Effector memory CD8-positive, alpha-beta T cell (primary cell): ENCODE results near the gene ZBTB20.

ENCODE experiments used
- ATAC-seq: fragments of 150-1000 bp; cut with Tn5 transposase; replicated peaks from 2 replicates; pipeline ENCODE4 v1.10.0; 2021; ENCODE audit warnings: mild to moderate bottlenecking, moderate library complexity
- DNase-seq, 3 experiments: peaks; one replicate each; pipeline ENCODE4 v3.0.0; 2021
- H3K27ac Mint-ChIP-seq, 2 donors: one replicate each; pipeline ENCODE4 v1.8.0; 2022; ENCODE audit warnings: mild to moderate bottlenecking in 2 of 2, mixed read lengths in 2 of 2, moderate library complexity in 2 of 2
- H3K27me3 Mint-ChIP-seq, 2 donors: one replicate each; pipeline ENCODE4 v1.8.0; 2022; ENCODE audit warnings: mixed read lengths in 2 of 2
- H3K36me3 Mint-ChIP-seq: one replicate; pipeline ENCODE4 v1.8.0; 2022; ENCODE audit warnings: mild to moderate bottlenecking, moderate library complexity, mixed read lengths; ENCODE audit not compliant: insufficient read depth
- H3K4me1 Mint-ChIP-seq, 2 donors: one replicate each; pipeline ENCODE4 v1.8.0; 2022; ENCODE audit warnings: low read depth in 2 of 2, mixed read lengths in 2 of 2
- H3K4me3 Mint-ChIP-seq, 2 donors: one replicate each; pipeline ENCODE4 v1.8.0; 2022; ENCODE audit warnings: mild to moderate bottlenecking in 2 of 2, mixed read lengths in 2 of 2, moderate library complexity in 2 of 2
- H3K9me3 Mint-ChIP-seq, 2 donors: one replicate each; pipeline ENCODE4 v1.8.0; 2022; ENCODE audit warnings: mixed read lengths in 2 of 2

The ZBTB20 gene

GRCh38 chr3:114872050-114872449 lies 275.0 kb downstream of the ZBTB20 start:
- H3K27ac Mint-ChIP-seq, result no peak overlapping the region
- no peak for ATAC-seq
- H3K9me3 Mint-ChIP-seq, result no peaks in the 10 kb centered on the region
- peaks cover 4% of the 10 kb centered on the region in 2 donors for H3K4me1 Mint-ChIP-seq
- H3K36me3 Mint-ChIP-seq, result no peaks in the 10 kb centered on the region
- no peak for DNase-seq
- no peaks in the 10 kb centered on the region for H3K27me3 Mint-ChIP-seq
- H3K4me3 Mint-ChIP-seq, result no peak overlapping the region

- Mint-ChIP-seq H3K9me3 (no peaks in the 10 kb centered on the region), H3K36me3 (no peaks in the 10 kb centered on the region), H3K4me3 (no peak overlapping the region), H3K27me3 (no peaks in the 10 kb centered on the region), H3K4me1 (peaks cover 3 to 21% of the 10 kb centered on the region in 2 donors), H3K27ac (no peak overlapping the region)
- no peak for DNase-seq
- ATAC-seq, result no peak
These were observed 279.1 kb downstream of the ZBTB20 start for GRCh38 chr3:114867835-114868503.

DNA sequence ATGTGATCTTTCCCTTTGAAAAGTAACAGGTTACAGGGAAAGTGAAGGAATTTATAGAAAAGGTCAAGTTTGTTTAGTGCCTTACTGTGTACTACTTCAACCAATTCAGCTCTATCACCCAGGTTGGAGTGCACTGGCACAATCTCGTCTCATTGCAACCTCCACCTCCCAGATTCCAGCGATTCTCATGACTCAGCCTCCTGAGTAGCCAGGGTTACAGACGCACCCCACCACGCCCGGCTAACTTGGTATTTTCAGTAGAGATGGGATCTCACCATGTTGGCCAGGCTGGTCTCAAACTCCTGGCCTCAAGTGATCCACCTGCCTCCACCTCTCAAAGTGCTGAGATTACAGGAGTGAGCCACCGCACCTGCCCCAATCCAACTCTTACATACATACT lies 279.7 kb downstream of the ZBTB20 start:
- ATAC-seq (no peak), DNase-seq (no peak)
- H3K4me1 Mint-ChIP-seq, result peaks cover 6 to 23% of the 10 kb centered on the region in 2 donors
- H3K36me3 Mint-ChIP-seq, result no peaks in the 10 kb centered on the region
- H3K9me3 Mint-ChIP-seq, result no peaks in the 10 kb centered on the region
- no peak overlapping the region for H3K4me3 Mint-ChIP-seq
- no peak overlapping the region for H3K27ac Mint-ChIP-seq
- H3K27me3 Mint-ChIP-seq, result no peaks in the 10 kb centered on the region

DNA sequence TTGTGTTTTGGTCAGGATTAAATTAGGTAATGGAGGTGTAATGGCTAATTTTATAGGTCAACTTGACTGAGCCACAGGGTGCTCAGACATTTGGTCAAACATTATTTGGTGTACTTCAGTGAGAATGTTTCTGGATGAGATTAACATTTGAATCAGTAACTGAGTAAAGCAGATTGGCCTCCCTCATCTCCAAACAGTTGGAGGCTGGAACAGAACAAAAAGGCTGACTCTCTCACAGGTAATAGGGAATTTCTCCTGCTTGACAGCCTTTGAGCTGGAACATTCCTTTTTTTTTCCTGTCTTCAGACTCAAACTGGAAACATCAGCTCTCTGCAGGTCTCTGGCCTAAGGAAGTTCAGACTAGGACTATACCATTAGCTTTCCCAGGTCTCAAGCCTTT lies 280.7 kb downstream of the ZBTB20 start:
- H3K4me3 Mint-ChIP-seq, result no peak overlapping the region
- no peaks in the 10 kb centered on the region for H3K9me3 Mint-ChIP-seq
- ATAC-seq (no peak), DNase-seq (no peak)
- no peaks in the 10 kb centered on the region for H3K27me3 Mint-ChIP-seq
- H3K4me1 Mint-ChIP-seq, result peaks cover 4 to 26% of the 10 kb centered on the region in 2 donors
- no peak overlapping the region for H3K27ac Mint-ChIP-seq
- no peaks in the 10 kb centered on the region for H3K36me3 Mint-ChIP-seq

DNA sequence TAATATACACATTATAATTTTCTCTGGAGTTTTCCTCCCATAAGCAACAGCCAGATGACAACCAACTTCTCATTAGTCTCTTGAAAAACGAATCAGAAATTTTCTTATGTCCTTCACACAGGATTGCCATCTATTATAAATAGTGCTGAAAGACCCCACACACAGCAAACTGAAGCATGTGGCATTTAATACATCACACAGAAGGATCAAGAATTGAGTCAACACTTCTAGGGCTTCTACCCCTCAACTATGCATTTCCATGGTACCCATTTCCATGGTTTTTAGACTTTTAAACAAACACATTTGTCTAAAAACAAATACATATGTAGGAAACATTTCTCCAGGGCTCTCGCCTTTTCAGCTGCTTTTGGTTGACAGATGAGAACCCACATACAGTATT lies 282.1 kb downstream of the ZBTB20 start:
- no peaks in the 10 kb centered on the region for H3K36me3 Mint-ChIP-seq
- H3K27ac Mint-ChIP-seq, result no peak overlapping the region
- DNase-seq (no peak), ATAC-seq (no peak)
- peaks cover 4 to 26% of the 10 kb centered on the region in 2 donors for H3K4me1 Mint-ChIP-seq
- H3K27me3 Mint-ChIP-seq, result no peaks in the 10 kb centered on the region
- H3K9me3 Mint-ChIP-seq, result no peaks in the 10 kb centered on the region
- no peak overlapping the region for H3K4me3 Mint-ChIP-seq

GRCh38 chr3:114863848-114864247 lies 283.2 kb downstream of the ZBTB20 start:
- peak overlapping the region; percentile 63 to 75 for H3K4me3 Mint-ChIP-seq
- ATAC-seq (peak; percentile 17), DNase-seq (no peak)
- H3K27me3 Mint-ChIP-seq, result no peaks in the 10 kb centered on the region
- peaks cover 4 to 26% of the 10 kb centered on the region in 2 donors for H3K4me1 Mint-ChIP-seq
- no peaks in the 10 kb centered on the region for H3K9me3 Mint-ChIP-seq
- H3K36me3 Mint-ChIP-seq, result no peaks in the 10 kb centered on the region
- peak overlapping the region; percentile 81 to 93 for H3K27ac Mint-ChIP-seq

DNA sequence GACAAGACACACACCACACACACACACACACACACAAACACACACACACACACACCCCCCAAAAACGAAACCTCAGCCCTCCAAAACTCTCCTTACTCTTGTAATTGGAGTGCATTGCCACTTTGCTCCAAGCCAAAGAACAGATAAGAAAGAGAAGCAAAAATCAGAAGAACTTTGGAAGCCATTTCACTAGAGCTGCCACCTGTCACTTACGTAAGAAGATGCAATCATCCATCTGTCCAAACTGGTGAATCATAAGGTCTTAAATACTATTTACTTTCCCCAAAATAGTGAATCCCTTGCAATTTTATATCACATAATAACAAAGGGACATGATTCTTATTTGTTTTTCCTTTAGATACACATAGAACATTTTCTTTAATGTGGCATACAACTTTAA lies 285.4 kb downstream of the ZBTB20 start:
- H3K36me3 Mint-ChIP-seq, result no peaks in the 10 kb centered on the region
- no peak overlapping the region for H3K4me3 Mint-ChIP-seq
- H3K27me3 Mint-ChIP-seq, result no peaks in the 10 kb centered on the region
- H3K9me3 Mint-ChIP-seq, result no peaks in the 10 kb centered on the region
- no peak for DNase-seq
- no peak for ATAC-seq
- peaks cover 6 to 32% of the 10 kb centered on the region in 2 donors for H3K4me1 Mint-ChIP-seq
- peak overlapping the region in 1 of 2 donors; percentile 32 for H3K27ac Mint-ChIP-seq

DNA sequence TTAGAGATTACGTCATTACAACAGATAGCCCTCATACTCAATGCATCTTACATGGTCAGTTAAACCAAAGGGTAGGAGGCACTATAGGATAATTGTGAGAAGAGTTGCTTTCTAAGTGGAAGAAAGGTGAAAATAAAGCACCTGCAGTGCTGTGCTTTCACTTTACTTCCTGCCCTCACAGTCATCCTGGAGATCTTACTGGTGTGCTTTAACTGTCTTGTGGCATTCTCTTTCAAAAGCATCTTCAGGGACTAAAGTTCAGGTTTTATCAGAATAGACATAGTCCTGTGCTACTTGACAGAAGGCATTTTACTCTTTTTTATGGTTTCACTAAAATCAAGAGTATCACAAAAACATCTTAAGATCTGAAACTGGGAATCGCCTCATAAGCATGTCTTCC lies 286.6 kb downstream of the ZBTB20 start:
- no peak overlapping the region for H3K4me3 Mint-ChIP-seq
- H3K27me3 Mint-ChIP-seq, result no peaks in the 10 kb centered on the region
- DNase-seq, result no peak
- ATAC-seq, result no peak
- H3K27ac Mint-ChIP-seq, result no peak overlapping the region
- H3K4me1 Mint-ChIP-seq, result peaks cover 6 to 34% of the 10 kb centered on the region in 2 donors
- no peaks in the 10 kb centered on the region for H3K9me3 Mint-ChIP-seq
- no peaks in the 10 kb centered on the region for H3K36me3 Mint-ChIP-seq

- no peak overlapping the region for H3K4me3 Mint-ChIP-seq
- peaks cover 6 to 18% of the 10 kb centered on the region in 2 donors for H3K4me1 Mint-ChIP-seq
- H3K27me3 Mint-ChIP-seq, result no peaks in the 10 kb centered on the region
- no peaks in the 10 kb centered on the region for H3K36me3 Mint-ChIP-seq
- no peak overlapping the region for H3K27ac Mint-ChIP-seq
- ATAC-seq (no peak), DNase-seq (no peak)
- no peaks in the 10 kb centered on the region for H3K9me3 Mint-ChIP-seq
These were observed 288.8 kb downstream of the ZBTB20 start for GRCh38 chr3:114858329-114858728.

DNA sequence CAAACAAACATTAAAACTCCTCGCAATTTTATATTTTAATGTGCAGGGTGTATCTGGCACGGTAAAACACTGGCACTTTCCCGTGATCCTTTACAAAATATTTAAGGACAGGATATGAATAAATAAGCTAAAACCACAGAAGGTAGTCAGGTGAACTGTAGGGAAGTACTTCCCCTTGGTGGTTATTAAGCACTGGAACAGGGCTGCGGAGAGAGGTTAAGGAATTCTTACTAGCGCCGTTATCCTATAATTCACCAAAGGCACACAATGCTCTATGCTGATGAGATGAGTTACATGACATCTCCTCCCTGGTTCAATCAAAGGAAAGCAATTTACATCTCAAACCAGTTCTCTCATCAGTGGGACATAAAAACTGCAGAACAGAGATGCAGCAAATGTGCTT lies 289.8 kb downstream of the ZBTB20 start:
- no peak overlapping the region for H3K27ac Mint-ChIP-seq
- ATAC-seq (no peak), DNase-seq (no peak)
- H3K4me3 Mint-ChIP-seq, result no peak overlapping the region
- H3K36me3 Mint-ChIP-seq, result no peaks in the 10 kb centered on the region
- H3K9me3 Mint-ChIP-seq, result no peaks in the 10 kb centered on the region
- no peaks in the 10 kb centered on the region for H3K27me3 Mint-ChIP-seq
- peaks cover 3 to 22% of the 10 kb centered on the region in 2 donors for H3K4me1 Mint-ChIP-seq

- Mint-ChIP-seq H3K27me3 (no peaks in the 10 kb centered on the region), H3K4me3 (no peak overlapping the region), H3K4me1 (peaks cover 3 to 21% of the 10 kb centered on the region in 2 donors), H3K9me3 (no peaks in the 10 kb centered on the region), H3K27ac (no peak overlapping the region), H3K36me3 (no peaks in the 10 kb centered on the region)
- DNase-seq (no peak), ATAC-seq (no peak)
These were observed 290.3 kb downstream of the ZBTB20 start for GRCh38 chr3:114856835-114857234.

DNA sequence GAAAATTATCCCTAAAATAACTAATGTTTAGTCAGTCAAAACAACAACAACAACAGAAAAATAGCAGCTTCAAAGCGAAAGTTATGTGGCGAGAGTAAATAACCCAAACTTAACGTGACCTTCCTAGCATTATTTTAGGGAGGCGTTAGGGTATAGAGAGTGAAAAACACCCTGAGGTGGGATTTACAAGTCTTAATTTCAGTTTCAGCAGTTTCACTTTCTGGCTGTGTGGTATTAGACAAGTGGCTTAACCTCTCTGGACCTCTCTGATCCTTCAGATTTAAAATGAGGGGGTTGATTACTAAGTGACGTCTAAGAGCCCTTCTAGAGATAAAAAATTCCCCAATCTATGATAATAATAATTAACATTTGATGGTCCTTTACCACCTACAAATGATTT lies 291.2 kb downstream of the ZBTB20 start:
- Mint-ChIP-seq H3K9me3 (no peaks in the 10 kb centered on the region), H3K36me3 (no peaks in the 10 kb centered on the region), H3K4me1 (peaks cover 2 to 16% of the 10 kb centered on the region in 2 donors), H3K27ac (peak overlapping the region in 1 of 2 donors; percentile 28), H3K27me3 (no peaks in the 10 kb centered on the region), H3K4me3 (peak overlapping the region in 1 of 2 donors; percentile 0)
- ATAC-seq, result no peak
- no peak for DNase-seq

DNA sequence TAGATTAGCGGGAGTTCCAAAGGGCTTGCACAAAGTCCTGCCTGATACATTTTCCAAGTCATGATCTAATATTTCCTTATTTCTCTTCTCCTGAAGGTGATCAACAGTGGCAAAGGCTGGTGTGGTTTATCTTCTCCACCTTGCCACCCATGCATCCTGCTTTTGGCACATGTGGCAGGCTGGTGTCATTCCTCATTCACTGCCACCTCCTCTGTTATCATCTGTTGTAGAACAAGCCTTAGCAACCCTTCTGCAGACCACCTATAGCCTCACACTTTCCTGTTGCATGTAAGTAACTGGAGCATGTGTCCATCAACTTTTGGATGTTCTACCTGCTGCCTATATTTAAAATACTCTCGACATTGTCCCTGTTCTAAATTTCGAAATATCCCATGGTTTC lies 294.1 kb downstream of the ZBTB20 start:
- ATAC-seq, result no peak
- H3K9me3 Mint-ChIP-seq, result no peaks in the 10 kb centered on the region
- DNase-seq, result no peak
- H3K36me3 Mint-ChIP-seq, result no peaks in the 10 kb centered on the region
- no peak overlapping the region for H3K27ac Mint-ChIP-seq
- H3K4me1 Mint-ChIP-seq, result peaks cover 4 to 16% of the 10 kb centered on the region in 2 donors
- H3K4me3 Mint-ChIP-seq, result no peak overlapping the region
- no peaks in the 10 kb centered on the region for H3K27me3 Mint-ChIP-seq

- Mint-ChIP-seq H3K27ac (no peak overlapping the region), H3K4me3 (no peak overlapping the region), H3K27me3 (no peaks in the 10 kb centered on the region), H3K4me1 (peaks cover 6 to 8% of the 10 kb centered on the region in 2 donors), H3K36me3 (no peaks in the 10 kb centered on the region), H3K9me3 (no peaks in the 10 kb centered on the region)
- ATAC-seq (no peak), DNase-seq (no peak)
These were observed 296.2 kb downstream of the ZBTB20 start for GRCh38 chr3:114850898-114851297.
